BLaER1 treated with 17β-estradiol and CSF1 and Interleukin-3, amounts not matched to agents 10 nM and 100 nM (cell line): ENCODE measurements around the gene ISG15.

Source experiments
- H3K27ac ChIP-seq, 11 experiments: shearing (Covaris generic); formaldehyde crosslinking; 2 replicates each; pipeline ENCODE4 v1.8.1; 2022
- H3K27me3 ChIP-seq, 11 experiments: shearing (Covaris generic); formaldehyde crosslinking; 2 replicates each; pipeline ENCODE4 v1.8.1; 2022
- H3K36me3 ChIP-seq, 11 experiments: shearing (Covaris generic); formaldehyde crosslinking; 2 replicates each; pipeline ENCODE4 v1.8.1; 2022
- H3K4me1 ChIP-seq, 10 experiments: shearing (Covaris generic); formaldehyde crosslinking; 2 replicates each; pipeline ENCODE4 v1.8.1; 2022
- H3K4me2 ChIP-seq, 11 experiments: shearing (Covaris generic); formaldehyde crosslinking; 2 replicates each; pipeline ENCODE4 v1.8.1; 2022
- H3K4me3 ChIP-seq, 10 experiments: shearing (Covaris generic); formaldehyde crosslinking; 2 replicates each; pipeline ENCODE4 v1.8.1; 2022
- H3K9ac ChIP-seq, 11 experiments: shearing (Covaris generic); formaldehyde crosslinking; 2 replicates each; pipeline ENCODE4 v1.8.1; 2022
- H3K9me3 ChIP-seq, 11 experiments: shearing (Covaris generic); formaldehyde crosslinking; replicated peaks in 1 of 11; 2 replicates each; pipeline ENCODE4 v1.8.1; 2022
- H4K20me1 ChIP-seq, 11 experiments: shearing (Covaris generic); formaldehyde crosslinking; 2 replicates each; pipeline ENCODE4 v1.8.1; 2022
- Cebpa-rat ChIP-seq, 11 experiments: shearing (Covaris generic); IDR thresholded peaks; 2 replicates each; pipeline ENCODE4 v1.8.1; 2022

The ISG15 gene

DNA sequence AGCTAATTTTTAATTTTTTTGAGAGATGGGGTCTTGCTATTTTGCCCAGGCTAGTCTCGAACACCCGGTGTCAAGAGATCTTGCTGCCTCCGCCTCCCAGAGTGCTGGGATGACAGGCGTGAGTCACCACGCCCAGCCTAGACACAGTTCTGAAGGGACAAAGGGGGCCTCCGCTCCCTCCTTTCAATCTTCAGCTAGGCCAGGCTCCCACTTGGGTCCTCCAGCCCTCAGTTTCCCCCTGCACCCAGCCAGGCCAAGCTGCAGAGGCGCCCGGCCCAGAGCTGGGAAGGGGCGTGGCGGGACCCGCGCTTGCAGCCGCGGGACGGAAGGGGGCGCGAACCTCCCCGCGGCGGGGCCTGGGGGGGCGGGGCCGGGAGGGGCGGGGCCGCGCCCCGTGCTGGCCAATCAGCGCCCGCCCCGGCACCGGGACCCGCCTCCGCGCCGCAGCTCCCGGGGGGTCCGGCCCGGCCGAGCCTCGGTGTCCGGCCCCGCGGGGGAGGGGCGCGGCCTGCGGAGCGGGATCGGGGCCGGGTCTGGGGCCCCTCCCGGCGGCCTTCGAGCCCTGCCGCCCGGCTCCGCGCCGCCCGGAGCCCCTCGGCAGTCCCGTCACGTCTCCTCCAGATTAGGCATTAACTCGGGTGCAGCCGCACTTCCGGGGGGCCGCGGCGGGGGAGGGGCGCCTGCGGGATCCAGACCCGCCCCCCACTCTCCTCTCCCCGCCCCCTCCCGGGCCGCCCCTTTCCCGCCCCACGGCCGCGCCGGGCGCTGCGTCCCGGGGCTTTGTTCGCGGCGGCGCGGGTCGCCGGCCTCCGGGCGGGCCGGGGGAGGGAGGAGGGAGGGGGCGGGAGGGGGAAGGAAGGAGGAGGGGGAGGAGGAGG, 6.1 kb downstream of the ISG15 start:
- H3K4me2 ChIP-seq: peak overlapping the region in 7 of 11 experiments; percentile 26 to 84 (median 41); a peak in 11 of 22 replicates
- H3K9me3 ChIP-seq: no peaks in the 10 kb centered on the region
- no peak for TF ChIP-seq Cebpa-rat (IDR thresholded peaks at IDR 0.05)
- H4K20me1 ChIP-seq: peaks cover 0 to 35% (median 15%) of the 10 kb centered on the region in 11 experiments; a peak in 15 of 22 replicates
- peak overlapping the region; percentile 47 to 71 (median 60) for H3K4me3 ChIP-seq
- no peaks in the 10 kb centered on the region for H3K36me3 ChIP-seq
- peak overlapping the region in 10 of 11 experiments; percentile 63 to 88 (median 74); a peak in 20 of 22 replicates for H3K27ac ChIP-seq
- peaks cover 45 to 63% (median 52%) of the 10 kb centered on the region in 10 experiments for H3K4me1 ChIP-seq
- H3K9ac ChIP-seq: peak overlapping the region; percentile 69 to 80 (median 78); a peak in 20 of 22 replicates
- H3K27me3 ChIP-seq: peaks cover 3 to 25% (median 14%) of the 10 kb centered on the region in 11 experiments; a peak in 18 of 22 replicates

DNA sequence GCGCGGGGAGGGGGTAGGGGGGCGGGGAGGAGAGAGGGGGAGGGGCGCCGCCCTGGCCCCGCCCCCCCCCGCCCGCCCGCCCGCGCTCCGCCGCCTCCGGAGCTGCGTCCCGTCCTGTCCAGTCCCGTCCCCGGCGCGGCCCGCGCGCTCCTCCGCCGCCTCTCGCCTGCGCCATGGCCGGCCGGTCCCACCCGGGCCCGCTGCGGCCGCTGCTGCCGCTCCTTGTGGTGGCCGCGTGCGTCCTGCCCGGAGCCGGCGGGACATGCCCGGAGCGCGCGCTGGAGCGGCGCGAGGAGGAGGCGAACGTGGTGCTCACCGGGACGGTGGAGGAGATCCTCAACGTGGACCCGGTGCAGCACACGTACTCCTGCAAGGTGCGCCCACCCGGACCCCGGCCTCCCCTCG, 6.7 kb downstream of the ISG15 start, which contains the start of gene AGRN:
Gene AGRN (plus strand): TSS at position 121 of the 405 bp plus-strand sequence. CDS start 53 bp downstream, at position 174.
- peaks cover 0 to 42% (median 18%) of the 10 kb centered on the region in 11 experiments; a peak in 15 of 22 replicates for H4K20me1 ChIP-seq
- H3K27me3 ChIP-seq: peaks cover 3 to 25% (median 14%) of the 10 kb centered on the region in 11 experiments; a peak in 18 of 22 replicates
- TF ChIP-seq Cebpa-rat (IDR thresholded peaks at IDR 0.05): no peak
- peak within 1 kb of the TSS; percentile 88 to 99 (median 98) for H3K4me2 ChIP-seq
- no peaks in the 10 kb centered on the region for H3K9me3 ChIP-seq
- no peaks in the 10 kb centered on the region for H3K36me3 ChIP-seq
- H3K27ac ChIP-seq: peak within 1 kb of the TSS in 10 of 11 experiments; percentile 63 to 88 (median 74); a peak in 20 of 22 replicates
- peak within 1 kb of the TSS; percentile 64 to 75 (median 69) for H3K4me3 ChIP-seq
- H3K9ac ChIP-seq: peak within 1 kb of the TSS; percentile 69 to 80 (median 78); a peak in 21 of 22 replicates
- H3K4me1 ChIP-seq: peaks cover 39 to 63% (median 52%) of the 10 kb centered on the region in 10 experiments

- Histone ChIP-seq H3K27me3 (peaks cover 3 to 25% (median 14%) of the 10 kb centered on the region in 11 experiments; a peak in 18 of 22 replicates), H3K4me2 (peak overlapping the region; percentile 88 to 99 (median 98)), H3K9me3 (no peaks in the 10 kb centered on the region), H3K4me1 (peaks cover 34 to 61% (median 51%) of the 10 kb centered on the region in 10 experiments), H4K20me1 (peaks cover 0 to 46% (median 20%) of the 10 kb centered on the region in 11 experiments; a peak in 15 of 22 replicates), H3K27ac (peak overlapping the region in 9 of 11 experiments; percentile 5 to 56 (median 38); a peak in 10 of 22 replicates), H3K9ac (peak overlapping the region; percentile 57 to 77 (median 69); a peak in 21 of 22 replicates), H3K4me3 (peak overlapping the region; percentile 64 to 75 (median 69)), H3K36me3 (no peaks in the 10 kb centered on the region)
- no peak for TF ChIP-seq Cebpa-rat (IDR thresholded peaks at IDR 0.05)
Observed at GRCh38 chr1:1020415-1021009, 7.2 kb downstream of the ISG15 start.

GRCh38 chr1:1021010-1021919, 8.0 kb downstream of the ISG15 start:
- no peak for TF ChIP-seq Cebpa-rat (IDR thresholded peaks at IDR 0.05)
- Histone ChIP-seq H4K20me1 (peaks cover 3 to 54% (median 25%) of the 10 kb centered on the region in 11 experiments; a peak in 19 of 22 replicates), H3K27ac (no peak overlapping the region), H3K27me3 (peaks cover 3 to 25% (median 14%) of the 10 kb centered on the region in 11 experiments; a peak in 18 of 22 replicates), H3K4me3 (peak overlapping the region; percentile 27 to 75 (median 69)), H3K9ac (peak overlapping the region in 9 of 11 experiments; percentile 12 to 69 (median 54); a peak in 14 of 22 replicates), H3K4me2 (peak overlapping the region; percentile 88 to 99 (median 97)), H3K36me3 (no peaks in the 10 kb centered on the region), H3K4me1 (peaks cover 38 to 64% (median 56%) of the 10 kb centered on the region in 10 experiments), H3K9me3 (no peaks in the 10 kb centered on the region)

DNA sequence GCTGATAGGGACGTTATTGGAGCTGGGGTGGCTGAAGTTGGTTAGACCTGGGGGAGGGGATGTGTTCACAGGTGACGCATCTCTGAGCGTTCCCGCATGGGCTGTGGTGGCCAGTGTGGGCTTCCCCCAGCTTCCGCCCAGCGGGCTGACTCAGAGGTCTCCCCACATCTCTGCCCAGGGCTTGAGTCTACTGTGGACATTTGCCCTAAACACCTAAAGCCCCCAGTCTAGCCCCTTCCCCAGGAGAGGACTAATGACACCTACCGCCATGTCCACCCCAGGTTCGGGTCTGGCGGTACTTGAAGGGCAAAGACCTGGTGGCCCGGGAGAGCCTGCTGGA, 8.6 kb downstream of the ISG15 start:
- H3K27ac ChIP-seq: no peak overlapping the region
- peak overlapping the region in 4 of 10 experiments; percentile 10 to 72 (median 44); a peak in 3 of 20 replicates for H3K4me3 ChIP-seq
- H3K4me2 ChIP-seq: peak overlapping the region; percentile 88 to 99 (median 97)
- H3K9ac ChIP-seq: peak overlapping the region in 2 of 11 experiments; percentile 54 to 65; a peak in 2 of 22 replicates
- no peaks in the 10 kb centered on the region for H3K9me3 ChIP-seq
- H3K27me3 ChIP-seq: peaks cover 5 to 25% (median 15%) of the 10 kb centered on the region in 11 experiments; a peak in 19 of 22 replicates
- H3K4me1 ChIP-seq: peaks cover 44 to 65% (median 60%) of the 10 kb centered on the region in 10 experiments
- H4K20me1 ChIP-seq: peaks cover 9 to 60% (median 31%) of the 10 kb centered on the region in 11 experiments; a peak in 19 of 22 replicates
- no peak for TF ChIP-seq Cebpa-rat (IDR thresholded peaks at IDR 0.05)
- H3K36me3 ChIP-seq: no peaks in the 10 kb centered on the region

DNA sequence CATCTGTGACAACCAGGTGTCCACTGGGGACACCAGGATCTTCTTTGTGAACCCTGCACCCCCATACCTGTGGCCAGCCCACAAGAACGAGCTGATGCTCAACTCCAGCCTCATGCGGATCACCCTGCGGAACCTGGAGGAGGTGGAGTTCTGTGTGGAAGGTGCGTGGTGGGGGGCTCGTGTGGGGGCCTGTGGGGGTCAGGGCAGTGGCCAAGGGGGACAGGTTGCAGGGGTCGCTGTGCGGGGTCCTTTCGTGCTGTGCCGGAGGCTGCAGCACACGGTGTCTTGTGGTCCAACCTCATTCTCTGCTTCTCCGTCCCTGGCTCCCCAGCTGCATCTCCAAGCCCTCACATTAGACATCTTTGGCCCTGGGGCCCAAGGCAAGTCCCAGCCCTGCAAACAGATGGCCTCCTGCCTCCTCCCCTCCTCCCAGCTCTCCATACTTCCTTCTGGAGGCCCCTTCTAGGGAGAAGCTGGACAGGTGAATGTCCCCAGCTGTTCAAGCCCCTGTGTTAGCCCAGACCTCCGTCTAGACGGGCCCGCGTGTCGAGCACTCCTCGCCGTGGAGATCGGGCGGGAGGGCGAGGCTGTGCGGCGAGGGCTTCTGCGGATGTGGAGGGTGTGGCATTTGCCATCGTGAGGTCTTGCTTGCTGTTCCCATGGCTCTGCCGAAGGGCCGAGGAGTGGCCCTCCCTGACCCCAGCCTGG, 9.2 kb downstream of the ISG15 start:
- Histone ChIP-seq H3K27me3 (peaks cover 11 to 25% (median 15%) of the 10 kb centered on the region in 11 experiments; a peak in 20 of 22 replicates), H3K4me2 (peak overlapping the region; percentile 88 to 99 (median 97)), H3K36me3 (no peaks in the 10 kb centered on the region), H3K27ac (peak overlapping the region in 6 of 11 experiments; percentile 7 to 50 (median 40); a peak in 9 of 22 replicates), H3K4me1 (peaks cover 49 to 71% (median 66%) of the 10 kb centered on the region in 10 experiments), H4K20me1 (peaks cover 14 to 66% (median 37%) of the 10 kb centered on the region in 11 experiments; a peak in 19 of 22 replicates), H3K9me3 (no peaks in the 10 kb centered on the region), H3K4me3 (peak overlapping the region in 8 of 10 experiments; percentile 19 to 71 (median 34); a peak in 14 of 20 replicates), H3K9ac (peak overlapping the region in 8 of 11 experiments; percentile 10 to 65 (median 39); a peak in 12 of 22 replicates)
- no peak for TF ChIP-seq Cebpa-rat (IDR thresholded peaks at IDR 0.05)

DNA sequence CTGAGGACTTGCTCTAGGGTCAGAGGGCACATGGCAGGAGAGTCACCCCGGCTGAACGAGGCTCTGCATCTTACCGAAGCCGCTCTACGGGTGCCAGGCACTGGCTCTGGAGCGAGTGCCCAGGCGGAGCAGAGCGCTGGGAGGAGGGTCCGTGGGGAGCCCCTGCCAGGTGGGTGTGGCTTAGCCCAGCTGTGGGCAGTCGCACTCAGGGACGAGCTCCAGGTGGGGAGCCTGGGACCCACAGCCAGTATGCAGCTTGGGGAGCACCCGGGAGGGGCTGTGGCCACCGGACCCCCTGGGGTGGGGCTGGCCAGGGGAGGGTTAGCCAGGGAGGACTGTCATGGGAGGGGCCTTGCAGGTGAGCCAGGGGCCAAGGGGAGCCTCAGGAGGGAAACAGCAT, 10.4 kb downstream of the ISG15 start:
- Histone ChIP-seq H3K36me3 (no peaks in the 10 kb centered on the region), H3K4me3 (no peak overlapping the region; a peak in 2 of 20 replicates), H3K27ac (peak overlapping the region in 1 of 11 experiments; percentile 50; a peak in 3 of 22 replicates), H3K9me3 (no peaks in the 10 kb centered on the region), H4K20me1 (peaks cover 19 to 76% (median 41%) of the 10 kb centered on the region in 11 experiments; a peak in 19 of 22 replicates), H3K9ac (peak overlapping the region in 3 of 11 experiments; percentile 40 to 57 (median 54); a peak in 2 of 22 replicates), H3K4me2 (peak overlapping the region; percentile 88 to 99 (median 97); a peak in 20 of 22 replicates), H3K4me1 (peaks cover 56 to 80% (median 76%) of the 10 kb centered on the region in 10 experiments), H3K27me3 (peaks cover 12 to 29% (median 17%) of the 10 kb centered on the region in 11 experiments; a peak in 20 of 22 replicates)
- TF ChIP-seq Cebpa-rat (IDR thresholded peaks at IDR 0.05): no peak
